ENCODE measurements around the gene CST9L.

Gene CST9L

GRCh38 chr20:23542801-23543200 lies 25.5 kb downstream of the CST9L start:
- DNase-seq: no peak

GRCh38 chr20:23541776-23542175 lies 26.5 kb downstream of the CST9L start:
- no peak for DNase-seq

- DNase-seq: no peak
These were observed 27.0 kb downstream of the CST9L start for GRCh38 chr20:23541330-23541729.

- no peak for DNase-seq
These were observed 27.7 kb downstream of the CST9L start for GRCh38 chr20:23540624-23541023.

GRCh38 chr20:23537030-23537429 lies 31.3 kb downstream of the CST9L start:
- no peak for DNase-seq

- no peak for DNase-seq
These were observed 31.8 kb downstream of the CST9L start for GRCh38 chr20:23536328-23536974.

- no peak for DNase-seq
These were observed 33.3 kb downstream of the CST9L start for GRCh38 chr20:23534801-23535593.

- no peak for DNase-seq
These were observed 35.1 kb downstream of the CST9L start for GRCh38 chr20:23533161-23533560.

GRCh38 chr20:23532533-23532932 lies 35.8 kb downstream of the CST9L start:
- DNase-seq: no peak

GRCh38 chr20:23530937-23531567 lies 37.2 kb downstream of the CST9L start:
- DNase-seq: no peak

GRCh38 chr20:23528867-23529431 lies 39.3 kb downstream of the CST9L start:
- DNase-seq: no peak

- DNase-seq: no peak
These were observed 41.4 kb downstream of the CST9L start for GRCh38 chr20:23526850-23527249.

GRCh38 chr20:23524146-23524545 lies 44.1 kb downstream of the CST9L start:
- no peak for DNase-seq

GRCh38 chr20:23520185-23520584 lies 48.1 kb downstream of the CST9L start:
- DNase-seq: no peak

GRCh38 chr20:23519556-23519955 lies 48.7 kb downstream of the CST9L start:
- no peak for DNase-seq

GRCh38 chr20:23517719-23518118 lies 50.6 kb downstream of the CST9L start:
- no peak for DNase-seq

GRCh38 chr20:23515250-23515939 lies 52.9 kb downstream of the CST9L start:
- no peak for DNase-seq

GRCh38 chr20:23514848-23515247 lies 53.4 kb downstream of the CST9L start:
- DNase-seq: no peak
